IMR-90 (cell line): ENCODE data around the gene BCL11A. TPM values are rescaled to one million over a fixed set of nuclear protein-coding genes. Genes with fewer than 3 reads are reported as not detected.

ENCODE experiments used
- ATAC-seq: fragments of 200-7000 bp; cut with Tn5 transposase; 2 replicates; pipeline ENCODE4 v1.9.1; 2020; ENCODE audit warnings: low read depth, mild to moderate bottlenecking, moderate library complexity
- BruUV-seq: library from RNA; stranded (reverse); fragments of 400-500 nt; replicated peaks from 2 replicates; lab custom pipeline; 2021; lab: Mats Ljungman, UMichigan
- CTCF ChIA-PET: fragments of 300-600 bp; formaldehyde crosslinking; extraction: SDS; loops from one replicate; lab custom pipeline; 2021; ENCODE audit warnings: antibody characterized with exemption; lab: Yijun Ruan, JAX
- POLR2A ChIA-PET: fragments of 300-600 bp; sonication (Branson Sonifier 250); formaldehyde crosslinking; loops from one replicate; lab custom pipeline; 2022; ENCODE audit warnings: antibody characterized with exemption; ENCODE audit not compliant: unreplicated experiment; lab: Charles Lee
- DNase-seq: peaks from one replicate; pipeline ENCODE4 v3.0.0; 2013
- H2AFZ ChIP-seq: replicated peaks from 2 replicates; pipeline ENCODE3; 2013; ENCODE audit warnings: low read length, mild to moderate bottlenecking; ENCODE audit not compliant: poor library complexity
- H2AK5ac ChIP-seq: 2 replicates; pipeline ENCODE4 v1.6.1; 2013; ENCODE audit warnings: low read depth, low read length, inconsistent platforms
- H2AK9ac ChIP-seq: replicated peaks from 2 replicates; pipeline ENCODE3; 2013; ENCODE audit warnings: mild to moderate bottlenecking, low read depth, low read length, moderate library complexity; ENCODE audit not compliant: poor library complexity
- H2BK120ac ChIP-seq: 2 replicates; pipeline ENCODE4 v1.6.1; 2013; ENCODE audit warnings: low read depth, low read length, inconsistent platforms
- H2BK15ac ChIP-seq: 3 replicates; pipeline ENCODE4 v1.6.1; 2013; ENCODE audit warnings: low read depth, low read length, inconsistent platforms
- H2BK20ac ChIP-seq: 2 replicates; pipeline ENCODE4 v1.6.1; 2013; ENCODE audit warnings: low read depth, mild to moderate bottlenecking, inconsistent platforms, low read length, moderate library complexity
- H2BK5ac ChIP-seq: 2 replicates; pipeline ENCODE4 v1.6.1; 2013; ENCODE audit warnings: mild to moderate bottlenecking, low read depth, low read length, inconsistent platforms; ENCODE audit not compliant: poor library complexity, severe bottlenecking
- H3K14ac ChIP-seq: replicated peaks from 2 replicates; pipeline ENCODE4 v1.6.1; 2013; ENCODE audit warnings: low read depth, low read length, inconsistent platforms
- H3K18ac ChIP-seq: 2 replicates; pipeline ENCODE4 v1.6.1; 2013; ENCODE audit warnings: low read depth, low read length, control low read depth
- H3K23ac ChIP-seq: 2 replicates; pipeline ENCODE4 v1.6.1; 2013; ENCODE audit warnings: low read depth, low read length, inconsistent platforms
- H3K27ac ChIP-seq: 2 replicates; pipeline ENCODE4 v1.5.1; 2013; ENCODE audit warnings: mild to moderate bottlenecking, control low read depth, low read length; ENCODE audit not compliant: insufficient read depth
- H3K27me3 ChIP-seq: 2 replicates; pipeline ENCODE4 v1.6.1; 2013; ENCODE audit warnings: low read length; ENCODE audit not compliant: control insufficient read depth, insufficient read depth
- H3K36me3 ChIP-seq: 2 replicates; pipeline ENCODE4 v1.6.1; 2013; ENCODE audit warnings: low read length, mixed read lengths; ENCODE audit not compliant: control insufficient read depth, insufficient read depth
- H3K4ac ChIP-seq: 2 replicates; pipeline ENCODE4 v1.6.1; 2013; ENCODE audit warnings: low read depth, low read length, inconsistent platforms
- H3K4me1 ChIP-seq: 2 replicates; pipeline ENCODE4 v1.6.1; 2013; ENCODE audit warnings: low read length, mixed read lengths; ENCODE audit not compliant: control insufficient read depth, insufficient read depth
- H3K4me2 ChIP-seq: 2 replicates; pipeline ENCODE4 v1.6.1; 2013; ENCODE audit warnings: low read depth, mild to moderate bottlenecking, control low read depth, low read length, moderate library complexity
- H3K4me3 ChIP-seq: 2 replicates; pipeline ENCODE4 v1.5.1; 2013; ENCODE audit warnings: low read depth, mild to moderate bottlenecking, control low read depth, low read length, moderate library complexity; ENCODE audit not compliant: insufficient read depth
- H3K56ac ChIP-seq: 2 replicates; pipeline ENCODE4 v1.6.1; 2013; ENCODE audit warnings: low read length, inconsistent platforms; ENCODE audit not compliant: insufficient read depth; ENCODE audit errors: extremely low read depth
- H3K79me1 ChIP-seq, 2 experiments: 2 replicates each; pipeline ENCODE4 v1.6.1; 2013; ENCODE audit warnings: low read length in 2 of 2, inconsistent platforms in 1 of 2, low read depth in 1 of 2
- H3K9ac ChIP-seq: 2 replicates; pipeline ENCODE4 v1.6.1; 2013; ENCODE audit warnings: low read depth, low read length, control low read depth
- H3K9me1 ChIP-seq: 2 replicates; pipeline ENCODE4 v1.6.1; 2013; ENCODE audit warnings: low read length, inconsistent platforms; ENCODE audit not compliant: insufficient read depth
- H3K9me3 ChIP-seq: 2 replicates; pipeline ENCODE4 v1.6.1; 2013; ENCODE audit warnings: low read length; ENCODE audit not compliant: control insufficient read depth, insufficient read depth
- H4K20me1 ChIP-seq: 2 replicates; pipeline ENCODE4 v1.6.1; 2013; ENCODE audit warnings: low read length, inconsistent platforms; ENCODE audit not compliant: insufficient read depth
- H4K5ac ChIP-seq: 2 replicates; pipeline ENCODE4 v1.6.1; 2013; ENCODE audit warnings: mild to moderate bottlenecking, low read depth, low read length, control low read depth
- H4K8ac ChIP-seq, 2 experiments: 2 replicates each; pipeline ENCODE4 v1.6.1; 2013; ENCODE audit warnings: low read depth in 2 of 2, low read length in 2 of 2, control low read depth in 1 of 2, inconsistent platforms in 1 of 2
- H4K91ac ChIP-seq: 2 replicates; pipeline ENCODE4 v1.6.1; 2013; ENCODE audit warnings: low read depth, low read length, inconsistent platforms; ENCODE audit not compliant: insufficient read depth
- BHLHE40 ChIP-seq: fragments of 150-350 bp; IDR thresholded peaks from 2 replicates; pipeline ENCODE4 v1.6.1; 2016; ENCODE audit warnings: mild to moderate bottlenecking, low read depth, low read length
- CEBPB ChIP-seq: IDR thresholded peaks from 2 replicates; pipeline ENCODE4 v1.6.1; 2012; ENCODE audit warnings: low read depth, low read length, improper control_type of control experiment
- CHD1 ChIP-seq: IDR thresholded peaks from 2 replicates; pipeline ENCODE4 v1.6.1; 2012; ENCODE audit warnings: low read depth, low read length, improper control_type of control experiment
- CTCF ChIP-seq: conservative IDR thresholded peaks from 2 replicates; pipeline ENCODE4 v1.5.1; 2012; ENCODE audit warnings: mild to moderate bottlenecking, low read depth, low read length, improper control_type of control experiment
- FOS ChIP-seq: fragments of 150-350 bp; IDR thresholded peaks from 2 replicates; pipeline ENCODE4 v1.6.1; 2016; ENCODE audit warnings: low read depth, low read length
- MAZ ChIP-seq: IDR thresholded peaks from 2 replicates; pipeline ENCODE4 v1.6.1; 2012; ENCODE audit warnings: low read depth, mild to moderate bottlenecking, low read length, improper control_type of control experiment, moderate library complexity, borderline replicate concordance
- MXI1 ChIP-seq: IDR thresholded peaks from 2 replicates; pipeline ENCODE4 v1.6.1; 2012; ENCODE audit warnings: low read depth, mild to moderate bottlenecking, low read length, moderate library complexity, borderline replicate concordance
- NFE2L2 ChIP-seq: fragments of 150-350 bp; IDR thresholded peaks from 2 replicates; pipeline ENCODE4 v1.6.1; 2016; ENCODE audit warnings: low read depth, mild to moderate bottlenecking, low read length
- POLR2A ChIP-seq: IDR thresholded peaks from 2 replicates; pipeline ENCODE4 v1.6.1; 2012; ENCODE audit warnings: mild to moderate bottlenecking, low read depth, low read length
- RFX5 ChIP-seq: IDR thresholded peaks from 2 replicates; pipeline ENCODE4 v1.8.0; 2012; ENCODE audit warnings: low read depth, mild to moderate bottlenecking, low read length, moderate library complexity
- SMC3 ChIP-seq: fragments of 150-350 bp; IDR thresholded peaks from 2 replicates; pipeline ENCODE4 v1.6.1; 2016; ENCODE audit warnings: low read depth, mild to moderate bottlenecking, antibody characterized with exemption, low read length, moderate library complexity
- WGBS, 2 experiments: methylation state at CpG; one replicate each; pipeline versions ENCODE4 v1.1.5 to v1.1.7; 2013; ENCODE audit warnings: missing lambda C conversion rate in 2 of 2; ENCODE audit not compliant: insufficient read length in 1 of 2; ENCODE audit errors: extremely low coverage in 2 of 2; 5-methylcytosine and 5-hydroxymethylcytosine counted together
- dilution Hi-C: fragments of 300-500 bp; cut with HindIII; formaldehyde crosslinking; loops from one replicate; pipeline ENCODE4 v1.14.3; 2018; ENCODE audit warnings: low sequenced_read_pairs; ENCODE audit not compliant: unreplicated experiment
- in situ Hi-C: fragments of 300-500 bp; cut with MboI; formaldehyde crosslinking; loops from 3 replicates; pipeline ENCODE4 v1.14.3; 2019; ENCODE audit warnings: low sequenced_read_pairs, inconsistent platforms, mixed read lengths
- intact Hi-C: fragments of 100-400 bp; cut with micrococcal nuclease; formaldehyde crosslinking; loops from 2 replicates; pipeline ENCODE4 v1.10.0; 2022
- polyA plus RNA-seq, 3 experiments: library from polyadenylated mRNA; depleted of rRNA; stranded (reverse); fragments of >200 nt; gene quantifications; 2 replicates each; pipeline ENCODE4 v1.2.3, GENCODE V29; 2012; ENCODE audit warnings: low replicate concordance in 1 of 3
- total RNA-seq: library from RNA; depleted of rRNA; stranded (reverse); fragments of >200 nt; gene quantifications from 2 replicates; pipeline ENCODE4 v1.2.3, GENCODE V29; 2012

Gene BCL11A
- total and polyA plus RNA-seq, 2 of the 4 experiments (the other 2 are of a cell fraction): 1.0 to 1.1 TPM

GRCh38 chr2:60438131-60438530, 115.3 kb downstream of the BCL11A start:
- intact Hi-C loops: no loop called here
- dilution Hi-C loops: no loop called here
- Histone ChIP-seq H4K91ac (no peak overlapping the region), H4K20me1 (no peaks in the 10 kb centered on the region), H2AK5ac (no peak overlapping the region), H3K27ac (no peak overlapping the region), H3K79me1 (no peaks in the 10 kb centered on the region), H2BK15ac (no peak overlapping the region), H4K5ac (no peak overlapping the region), H3K4me3 (no peak overlapping the region), H2AFZ (no peak overlapping the region), H3K9me1 (no peaks in the 10 kb centered on the region), H2AK9ac (no peak overlapping the region), H3K23ac (no peak overlapping the region), H4K8ac (no peak overlapping the region), H3K4me2 (no peak overlapping the region), H3K4ac (no peak overlapping the region), H3K18ac (no peak overlapping the region), H3K14ac (no peak overlapping the region), H3K56ac (no peak overlapping the region), H2BK120ac (no peak overlapping the region), H3K27me3 (no peaks in the 10 kb centered on the region), H2BK20ac (no peak overlapping the region), H3K36me3 (no peaks in the 10 kb centered on the region), H2BK5ac (no peak overlapping the region), H3K9ac (no peak overlapping the region), H3K9me3 (no peaks in the 10 kb centered on the region), H3K4me1 (no peaks in the 10 kb centered on the region)
- ATAC-seq (no peak), DNase-seq (no peak)
- no TSS peak for BruUV-seq
- ChIA-PET POLR2A (no interaction called here), CTCF (no interaction called here)
- in situ Hi-C loops: no loop called here
- WGBS, 2 experiments: 82% methylated on average over 2 of the region's 4 CpGs; no CpG with 5 or more reads in 1 of the 2 experiments
- TF ChIP-seq FOS (no peak), CHD1 (no peak), CEBPB (no peak), POLR2A (no peak), CTCF (no peak), NFE2L2 (no peak), BHLHE40 (no peak), MAZ (no peak), RFX5 (no peak), MXI1 (no peak), SMC3 (no peak)
